H1 (cell line): ENCODE results near the gene POLR1C. TPM values are rescaled to one million over a fixed set of nuclear protein-coding genes. Genes with fewer than 3 reads are reported as not detected.

Experiments
- CTCF ChIA-PET: fragments of 300-600 bp; sonication (Branson Sonifier 250); formaldehyde crosslinking; loops from one replicate; lab custom pipeline; 2021; ENCODE audit not compliant: partially characterized antibody; lab: Charles Lee
- POLR2A ChIA-PET: fragments of 300-600 bp; sonication (Branson Sonifier 250); formaldehyde crosslinking; loops from one replicate; lab custom pipeline; 2021; ENCODE audit warnings: inconsistent platforms; ENCODE audit not compliant: partially characterized antibody; lab: Charles Lee
- DNase-seq, 2 experiments: peaks; one replicate each; pipeline versions ENCODE4 v3.0.0 to v3.0.0-alpha.2; 2010 to 2022; ENCODE audit warnings: low spot score in 2 of 2, low read depth in 1 of 2, mixed read lengths in 1 of 2
- FAIRE-seq: peaks from 2 replicates; lab custom pipeline; 2011; peaks lifted over from hg19 to GRCh38; lab: Jason Lieb, UNC
- H2AFZ ChIP-seq: 2 replicates; pipeline ENCODE4 v1.8.1; 2012; ENCODE audit warnings: low read length, inconsistent platforms
- H2AK5ac ChIP-seq: 2 replicates; pipeline ENCODE4 v1.6.1; 2013; ENCODE audit warnings: low read depth, low read length
- H2BK120ac ChIP-seq: replicated peaks from 2 replicates; pipeline ENCODE3; 2013; ENCODE audit warnings: low read depth, low read length, inconsistent platforms
- H2BK12ac ChIP-seq: 2 replicates; pipeline ENCODE4 v1.6.1; 2013; ENCODE audit warnings: low read depth, low read length
- H2BK15ac ChIP-seq: 2 replicates; pipeline ENCODE4 v1.6.1; 2013; ENCODE audit warnings: low read length
- H2BK20ac ChIP-seq: 2 replicates; pipeline ENCODE4 v1.6.1; 2013; ENCODE audit warnings: low read length
- H2BK5ac ChIP-seq: 2 replicates; pipeline ENCODE4 v1.6.1; 2013; ENCODE audit warnings: low read depth, low read length
- H3K14ac ChIP-seq: 2 replicates; pipeline ENCODE4 v1.6.1; 2013; ENCODE audit warnings: inconsistent platforms; ENCODE audit not compliant: insufficient read length
- H3K18ac ChIP-seq: 2 replicates; pipeline ENCODE4 v1.6.1; 2013; ENCODE audit warnings: low read length; ENCODE audit errors: extremely low read depth
- H3K23ac ChIP-seq: 2 replicates; pipeline ENCODE4 v1.6.1; 2013; ENCODE audit warnings: inconsistent platforms; ENCODE audit not compliant: insufficient read length
- H3K23me2 ChIP-seq: 2 replicates; pipeline ENCODE4 v1.6.1; 2013; ENCODE audit warnings: low read depth, low read length
- H3K27ac ChIP-seq: 2 replicates; pipeline ENCODE4 v1.6.1; 2011; ENCODE audit warnings: low read depth, low read length, inconsistent platforms
- H3K27me3 ChIP-seq, 4 experiments: replicated peaks in 1 of 4; 1 replicate in 1 of 4; 2 replicates in 3 of 4; pipeline versions ENCODE4 v1.6.1 to v1.8.1; 2011 to 2013; ENCODE audit warnings: low read length in 3 of 4, mild to moderate bottlenecking in 3 of 4, inconsistent platforms in 2 of 4, mixed read lengths in 2 of 4, moderate library complexity in 1 of 4; ENCODE audit not compliant: control insufficient read depth in 3 of 4, insufficient read depth in 3 of 4; ENCODE audit errors: extremely low read depth in 1 of 4
- H3K36me3 ChIP-seq, 4 experiments: 2 replicates each; pipeline versions ENCODE4 v1.6.1 to v1.8.1; 2011 to 2013; ENCODE audit warnings: mild to moderate bottlenecking in 4 of 4, low read length in 3 of 4, moderate library complexity in 2 of 4, control low read depth in 1 of 4, inconsistent platforms in 1 of 4; ENCODE audit not compliant: insufficient read depth in 4 of 4, control insufficient read depth in 2 of 4
- H3K4ac ChIP-seq: replicated peaks from 2 replicates; pipeline ENCODE3; 2013; ENCODE audit warnings: low read length, low read depth, mixed read lengths, inconsistent platforms; ENCODE audit not compliant: insufficient read length
- H3K4me1 ChIP-seq, 4 experiments: replicated peaks in 1 of 4; 1 replicate in 1 of 4; 2 replicates in 3 of 4; pipeline versions ENCODE4 v1.6.1 to v1.8.1; 2011 to 2013; ENCODE audit warnings: low read length in 3 of 4, inconsistent platforms in 2 of 4, mixed read lengths in 1 of 4; ENCODE audit not compliant: insufficient read depth in 4 of 4, control insufficient read depth in 3 of 4
- H3K4me2 ChIP-seq, 2 experiments: 2 replicates each; pipeline versions ENCODE4 v1.6.1 to v1.8.1; 2011 to 2013; ENCODE audit warnings: low read depth in 2 of 2, low read length in 2 of 2, control low read depth in 1 of 2, inconsistent platforms in 1 of 2, mild to moderate bottlenecking in 1 of 2; ENCODE audit not compliant: insufficient read depth in 1 of 2
- H3K4me3 ChIP-seq, 4 experiments: fragments of 200-600, 300-600 bp in 1 of 4; sonication (generic), shearing (Covaris generic), sonication (Bioruptor Twin) in 1 of 4; 2 replicates each; pipeline versions ENCODE4 v1.5.1 to v1.8.1; 2011 to 2016; ENCODE audit warnings: low read length in 4 of 4, low read depth in 3 of 4, control low read depth in 2 of 4, inconsistent platforms in 2 of 4, mild to moderate bottlenecking in 2 of 4, mixed read lengths in 1 of 4, moderate library complexity in 1 of 4; ENCODE audit not compliant: insufficient read depth in 2 of 4; ENCODE audit errors: extremely low read depth in 1 of 4
- H3K56ac ChIP-seq: replicated peaks from 2 replicates; pipeline ENCODE3; 2013; ENCODE audit warnings: low read depth, mild to moderate bottlenecking, mixed read lengths, low read length, inconsistent platforms; ENCODE audit not compliant: insufficient read length
- H3K79me1 ChIP-seq: 2 replicates; pipeline ENCODE4 v1.6.1; 2013; ENCODE audit warnings: low read depth, low read length, control low read depth
- H3K79me2 ChIP-seq, 2 experiments: 2 replicates each; pipeline versions ENCODE4 v1.6.1 to v1.8.1; 2012 to 2013; ENCODE audit warnings: low read length in 2 of 2, mild to moderate bottlenecking in 2 of 2, inconsistent platforms in 1 of 2; ENCODE audit not compliant: insufficient read depth in 2 of 2, control insufficient read depth in 1 of 2
- H3K9ac ChIP-seq, 4 experiments: replicated peaks in 1 of 4; 1 replicate in 1 of 4; 2 replicates in 3 of 4; pipeline versions ENCODE4 v1.6.1 to v1.8.1; 2011 to 2013; ENCODE audit warnings: low read depth in 3 of 4, low read length in 3 of 4, control low read depth in 2 of 4, mild to moderate bottlenecking in 2 of 4, moderate library complexity in 2 of 4, inconsistent platforms in 1 of 4; ENCODE audit errors: extremely low read depth in 1 of 4
- H3K9me3 ChIP-seq, 2 experiments: 2 replicates each; pipeline versions ENCODE4 v1.6.1 to v1.8.1; 2012 to 2013; ENCODE audit warnings: mild to moderate bottlenecking in 2 of 2, moderate library complexity in 2 of 2, control low read depth in 1 of 2, inconsistent platforms in 1 of 2, low read depth in 1 of 2, low read length in 1 of 2, mixed read lengths in 1 of 2; ENCODE audit not compliant: insufficient read depth in 2 of 2
- H4K20me1 ChIP-seq, 2 experiments: replicated peaks in 1 of 2; 2 replicates each; pipeline versions ENCODE3 to v1.8.1; 2011 to 2013; ENCODE audit warnings: inconsistent platforms in 2 of 2, low read length in 2 of 2, mild to moderate bottlenecking in 1 of 2; ENCODE audit not compliant: insufficient read depth in 2 of 2, control insufficient read depth in 1 of 2
- H4K5ac ChIP-seq: 2 replicates; pipeline ENCODE4 v1.6.1; 2013; ENCODE audit warnings: low read length, low read depth, mixed read lengths, inconsistent platforms; ENCODE audit not compliant: insufficient read length
- H4K8ac ChIP-seq: 2 replicates; pipeline ENCODE4 v1.8.0; 2013; ENCODE audit warnings: mild to moderate bottlenecking, moderate library complexity, low read length, inconsistent platforms; ENCODE audit not compliant: insufficient read depth; ENCODE audit errors: extremely low read depth
- H4K91ac ChIP-seq: replicated peaks from 2 replicates; pipeline ENCODE3; 2013; ENCODE audit warnings: low read length, mixed read lengths, inconsistent platforms; ENCODE audit not compliant: insufficient read length
- CBX8 ChIP-seq: fragments of 300-800, 300-1000 bp; sonication (generic); IDR thresholded peaks from 2 replicates; pipeline ENCODE4 v1.7.1; 2016; ENCODE audit warnings: low read depth, low read length, borderline replicate concordance
- CHD1 ChIP-seq: IDR thresholded peaks from 2 replicates; pipeline ENCODE4 v1.6.1; 2012; ENCODE audit warnings: low read depth, low read length, improper control_type of control experiment
- CTBP2 ChIP-seq: IDR thresholded peaks from 2 replicates; pipeline ENCODE4 v1.7.0; 2011; ENCODE audit warnings: borderline replicate concordance, mild to moderate bottlenecking, moderate library complexity, mixed read lengths, low read length; ENCODE audit not compliant: insufficient read depth, insufficient read length
- JUN ChIP-seq: IDR thresholded peaks from 2 replicates; pipeline ENCODE4 v1.6.1; 2011; ENCODE audit warnings: low read depth, mild to moderate bottlenecking, improper control_type of control experiment, low read length
- SIN3A ChIP-seq, 2 experiments: IDR thresholded peaks in 1 of 2; conservative IDR thresholded peaks in 1 of 2; 2 replicates each; pipeline ENCODE4 v1.6.1; 2011 to 2012; ENCODE audit warnings: low read length in 2 of 2, improper control_type of control experiment in 1 of 2, low read depth in 1 of 2, mild to moderate bottlenecking in 1 of 2
- TBP ChIP-seq: IDR thresholded peaks from 2 replicates; pipeline ENCODE4 v1.6.1; 2011; ENCODE audit warnings: low read depth, low read length, improper control_type of control experiment
- WGBS, 2 experiments: shearing (Covaris generic) in 1 of 2; methylation state at CpG; one replicate each; pipeline versions ENCODE4 v1.1.6 to v1.1.7; 2013 to 2015; ENCODE audit warnings: low lambda C conversion rate in 2 of 2, mixed read lengths in 2 of 2, inconsistent platforms in 1 of 2, low coverage in 1 of 2, missing lambda C conversion rate in 1 of 2; ENCODE audit not compliant: insufficient replicate concordance in 2 of 2, insufficient coverage in 1 of 2, insufficient read length in 1 of 2; ENCODE audit errors: extremely low coverage in 1 of 2, missing lambda C conversion rate in 1 of 2; 5-methylcytosine and 5-hydroxymethylcytosine counted together
- polyA plus RNA-seq, 7 experiments: library from polyadenylated mRNA; depleted of rRNA in 3 of 7; stranded (reverse) in 5 of 7; unstranded in 2 of 7; fragments of >200 nt in 5 of 7; fragments of 200-250 nt in 2 of 7; gene quantifications; 1 replicate in 5 of 7; 2 replicates in 1 of 7; 4 replicates in 1 of 7; pipeline versions ENCODE4 v1.2.1 to v1.2.3, GENCODE V29; 2011 to 2013; ENCODE audit warnings: missing spikeins in 2 of 7, mixed read lengths in 2 of 7
- total RNA-seq: library from RNA; stranded (reverse); fragmentation: NEBNext Ultra II Directional; extraction: Animal tissue kit (Norgen Biotek cat#: 25700); gene quantifications from 2 replicates; pipeline ENCODE4 v1.2.1, GENCODE V29; 2021
- TF ChIP-seq, protein P1 (sequence below): IDR thresholded peaks from 2 replicates; pipeline ENCODE4 v1.6.1; 2012; ENCODE audit warnings: inconsistent platforms

POLR1C gene
- total and polyA plus RNA-seq, 2 of the 8 experiments (the other 6 are each of a cell fraction or from before 2014, with no cell fraction given), result 42.9 to 49.6 TPM

DNA sequence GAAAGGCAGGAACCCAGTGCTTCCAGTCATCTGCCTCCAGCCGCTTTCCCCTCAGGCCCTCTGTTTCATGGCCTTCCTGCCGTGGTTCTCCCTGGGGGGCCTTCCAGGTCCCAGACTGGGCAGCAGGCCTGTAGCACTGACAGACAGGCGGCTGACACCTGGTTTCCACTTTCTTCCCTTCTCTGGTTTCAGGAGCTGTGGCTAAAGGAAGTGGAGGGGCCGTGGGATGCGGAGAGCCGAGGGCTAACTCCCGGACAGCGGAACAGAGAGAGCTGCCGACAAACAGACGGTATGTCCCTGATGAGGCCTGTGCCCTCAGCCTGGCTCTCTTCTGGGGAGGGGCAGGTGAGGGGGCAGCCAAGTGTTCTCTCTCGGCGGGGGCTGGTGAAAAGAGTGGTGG lies 19.2 kb upstream of the POLR1C start:
- H3K23ac ChIP-seq, result no peak overlapping the region
- H3K56ac ChIP-seq, result no peak overlapping the region
- no peaks in the 10 kb centered on the region for H3K27me3 ChIP-seq
- H3K79me1 ChIP-seq, result peaks cover 11% of the 10 kb centered on the region; the same call in 1 of the 2 replicates
- H2BK120ac ChIP-seq, result no peak overlapping the region
- H3K9me3 ChIP-seq, result no peaks in the 10 kb centered on the region
- H3K18ac ChIP-seq, result no peak overlapping the region
- POLR2A ChIA-PET, result interaction anchor here (0.8 to 5.6 kb wide), 5 partner anchors 8 to 42 kb away, joined by 3 to 27 read pairs (median 6); partner anchors contain the start of genes DLK2 and LRRC73
- peaks cover 14 to 36% (median 28%) of the 10 kb centered on the region in 4 experiments; a peak in 7 of 8 replicates for H3K36me3 ChIP-seq
- no peak overlapping the region for H3K4me3 ChIP-seq
- no peaks in the 10 kb centered on the region for H3K23me2 ChIP-seq
- CTCF ChIA-PET, result interaction anchor here (0.6 to 32.9 kb wide), 13 partner anchors 3 to 268 kb away, joined by 3 to 536 read pairs (median 4); partner anchors contain the start of genes DLK2, DNPH1, LRRC73 and TJAP1
- H3K79me2 ChIP-seq, result peaks cover 4 to 29% of the 10 kb centered on the region in 2 experiments; a peak in 3 of 4 replicates
- H3K4me2 ChIP-seq, result no peak overlapping the region
- no peak overlapping the region for H4K91ac ChIP-seq
- H3K14ac ChIP-seq, result no peak overlapping the region
- no peak for FAIRE-seq
- no peak overlapping the region for H2BK15ac ChIP-seq
- H2BK12ac ChIP-seq, result no peak overlapping the region
- no peak overlapping the region for H3K27ac ChIP-seq
- no peak overlapping the region for H2AFZ ChIP-seq
- no peak overlapping the region for H2AK5ac ChIP-seq
- H4K5ac ChIP-seq, result no peak overlapping the region
- WGBS, 2 experiments, result 80% methylated on average over 7 of the region's 12 CpGs; no CpG with 5 or more reads in 1 of the 2 experiments
- peaks cover 6 to 19% of the 10 kb centered on the region in 2 experiments for H4K20me1 ChIP-seq
- H4K8ac ChIP-seq, result no peak overlapping the region
- no peak overlapping the region for H2BK5ac ChIP-seq
- H3K9ac ChIP-seq, result no peak overlapping the region
- H3K4me1 ChIP-seq, result peaks cover 4 to 12% (median 8%) of the 10 kb centered on the region in 4 experiments
- no peak for DNase-seq
- H2BK20ac ChIP-seq, result no peak overlapping the region
- H3K4ac ChIP-seq, result no peak overlapping the region
- TF ChIP-seq CBX8 (no peak), SIN3A (conservative IDR thresholded peaks at IDR 0.05 in 1 of 2, IDR thresholded peaks at IDR 0.05 in 1 of 2; ENCODE audit: low read depth in 1 of 2, low read length in 2 of 2) (no peak), TBP (no peak), JUN (no peak), CHD1 (no peak), CTBP2 (no peak)
- TF ChIP-seq, protein P1, sequence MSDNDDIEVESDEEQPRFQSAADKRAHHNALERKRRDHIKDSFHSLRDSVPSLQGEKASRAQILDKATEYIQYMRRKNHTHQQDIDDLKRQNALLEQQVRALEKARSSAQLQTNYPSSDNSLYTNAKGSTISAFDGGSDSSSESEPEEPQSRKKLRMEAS, result no peak
